ENCODE data around the gene PSTPIP1.

PSTPIP1 gene

DNA sequence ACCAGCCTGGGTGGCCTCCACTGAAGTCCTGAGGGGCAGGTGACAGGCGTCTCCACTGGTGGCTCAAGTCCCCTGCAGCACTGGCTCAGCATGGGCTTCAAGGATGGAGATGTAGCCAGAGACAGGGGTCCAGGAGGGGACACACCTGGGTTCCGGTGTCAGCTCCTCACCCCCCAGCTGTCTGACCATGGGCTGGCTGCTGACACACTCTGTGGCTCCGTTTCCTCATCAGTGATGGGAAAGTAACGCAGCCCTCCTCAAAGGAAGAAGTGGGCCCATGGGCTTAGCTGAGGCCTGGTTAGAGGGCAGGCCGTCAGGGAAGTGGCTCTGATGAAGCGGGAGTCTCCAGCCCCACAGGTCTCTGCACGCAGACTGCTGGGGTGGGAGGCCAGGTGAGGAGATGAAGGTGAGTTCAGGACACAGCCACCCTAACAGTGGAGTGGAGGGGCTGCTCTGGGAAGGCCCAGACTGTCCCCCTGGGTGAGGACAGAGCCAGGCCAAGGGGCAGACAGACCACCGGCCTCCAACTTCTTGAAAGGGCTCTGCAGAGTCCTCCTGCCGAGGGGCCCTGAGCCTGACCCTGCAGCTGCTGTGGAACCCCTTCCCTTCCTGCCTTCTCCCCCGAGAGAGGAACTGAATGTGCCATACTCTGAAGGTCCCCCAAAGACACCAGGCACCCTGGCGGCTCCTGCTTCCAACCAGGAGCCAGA is 24.0 kb downstream of the PSTPIP1 start:
- no peak for DNase-seq (ENCODE audit: low read depth in 2 of 2)

DNA sequence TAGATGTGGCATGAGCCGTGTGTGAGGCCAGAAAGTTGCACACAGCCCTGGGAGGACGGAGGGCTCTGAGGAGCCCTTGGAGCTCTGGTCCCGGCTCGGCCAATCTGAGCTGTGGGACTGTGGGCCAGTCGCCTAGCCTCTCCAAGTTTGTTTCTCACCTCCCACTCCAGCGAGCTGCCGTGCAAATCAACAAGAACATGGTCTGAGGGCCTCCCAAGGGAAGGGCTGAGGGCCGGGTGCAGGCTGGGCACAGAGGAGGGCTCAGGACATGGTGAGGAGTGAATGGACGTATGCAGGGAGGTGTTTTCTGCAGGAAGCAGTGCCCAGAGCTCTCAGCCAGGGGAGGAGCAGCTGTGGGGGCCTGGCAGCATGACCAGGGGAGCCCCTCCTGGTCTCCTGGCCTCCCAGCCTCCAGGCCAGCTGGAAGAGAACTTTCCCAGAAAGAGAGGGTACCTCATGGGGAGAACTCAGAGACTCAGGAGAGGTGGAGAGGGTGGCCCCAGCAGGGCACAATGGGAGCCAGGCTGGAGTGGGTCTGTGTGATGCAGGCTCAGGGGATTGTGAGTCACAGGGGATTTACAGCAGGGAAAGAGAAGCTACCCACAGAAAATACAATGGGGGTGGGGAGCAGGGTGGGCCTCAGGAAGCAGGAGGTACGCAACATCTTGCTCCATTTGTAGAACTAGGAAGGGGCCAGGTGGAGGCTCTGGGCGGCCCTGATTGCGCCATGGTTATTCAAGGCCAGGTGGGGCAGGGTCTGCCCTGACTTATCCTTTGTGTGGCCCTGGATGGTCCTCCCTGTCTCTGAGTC is 24.8 kb downstream of the PSTPIP1 start:
- no peak for DNase-seq (ENCODE audit: low read depth in 2 of 2)

DNA sequence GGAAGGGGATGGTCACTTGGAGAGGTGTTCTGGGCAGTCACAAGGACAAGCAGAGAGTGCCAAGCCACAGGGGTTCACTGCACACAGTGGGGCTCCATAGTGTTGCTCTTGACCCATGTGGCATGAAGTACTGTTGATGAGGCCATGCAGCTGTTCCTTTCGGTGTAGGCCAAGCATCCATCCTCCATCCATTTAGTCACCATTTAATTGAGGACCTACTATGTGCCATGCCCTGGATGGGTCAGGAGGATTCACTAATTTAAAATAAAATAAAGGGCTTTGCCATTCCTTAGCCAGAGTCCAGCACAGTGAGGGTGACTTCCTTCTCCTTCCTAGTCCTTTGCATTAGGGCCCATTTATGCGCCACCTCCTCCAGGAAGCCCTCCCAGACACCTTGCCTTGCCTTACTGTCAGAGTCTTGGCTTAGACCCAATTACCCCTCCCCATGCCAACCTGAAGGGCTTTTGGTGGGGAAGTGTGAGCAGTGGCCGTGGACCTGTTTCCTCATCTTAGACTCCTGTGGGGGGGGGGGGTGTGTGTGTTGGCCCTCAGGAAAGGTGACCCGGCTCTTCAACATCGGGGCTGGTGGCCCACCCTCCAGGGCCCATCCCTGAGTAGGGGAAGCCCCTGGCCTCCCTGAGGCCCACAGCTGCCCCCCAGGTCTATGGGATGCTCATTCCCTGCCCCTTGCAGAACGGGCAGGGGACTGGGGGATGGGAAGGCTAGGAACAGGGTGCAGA is 25.6 kb downstream of the PSTPIP1 start:
- DNase-seq (ENCODE audit: low read depth in 2 of 2) = no peak

DNA sequence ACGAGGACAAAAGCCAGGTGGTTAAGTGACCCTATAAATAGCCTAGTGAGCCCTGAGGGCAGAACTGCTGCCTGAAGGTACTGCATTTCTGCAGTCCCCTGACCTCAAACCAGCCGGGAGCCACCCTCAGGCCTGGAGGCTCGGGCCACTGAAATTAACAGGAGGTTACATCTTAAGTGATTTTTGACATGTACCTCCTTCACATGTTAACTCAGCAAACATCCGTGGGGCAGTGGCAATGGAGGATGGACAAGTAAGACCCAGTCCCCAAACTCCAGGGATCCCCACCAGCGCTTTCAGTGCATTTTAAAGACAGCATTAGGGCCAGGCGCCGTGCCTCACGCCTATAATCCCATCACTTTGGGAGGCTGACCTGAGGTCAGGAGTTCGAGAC is 26.2 kb downstream of the PSTPIP1 start:
- no peak for DNase-seq (ENCODE audit: low read depth in 2 of 2)

DNA sequence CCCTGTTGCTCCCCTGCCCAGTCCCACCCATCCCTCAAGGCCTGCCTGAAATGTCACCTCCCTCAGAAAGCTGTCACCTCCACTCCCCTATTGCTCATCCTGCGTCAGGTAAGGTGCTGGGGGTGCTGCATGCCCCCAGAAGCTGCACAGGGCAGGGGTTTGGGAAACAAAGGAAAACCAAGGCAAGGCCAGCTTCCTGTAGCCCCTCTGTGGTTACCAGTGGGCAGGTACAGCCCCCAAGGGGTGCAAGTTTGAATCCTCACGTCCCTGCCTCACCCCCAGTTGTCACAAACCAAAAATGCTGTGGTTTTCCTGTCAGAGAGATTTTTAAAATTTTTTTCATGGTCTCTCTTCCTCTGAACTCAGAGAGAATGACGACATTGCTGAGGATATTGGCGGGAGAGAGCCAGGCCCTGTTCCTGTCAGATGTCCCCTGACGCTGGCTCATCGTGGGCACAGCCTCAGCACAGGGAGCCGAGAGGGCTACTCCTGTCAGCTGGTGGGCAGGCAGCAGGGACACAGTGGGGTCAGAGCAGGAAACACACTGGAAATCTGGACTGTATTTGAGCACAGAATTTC is 27.0 kb downstream of the PSTPIP1 start:
- no peak for DNase-seq (ENCODE audit: low read depth in 2 of 2)

DNA sequence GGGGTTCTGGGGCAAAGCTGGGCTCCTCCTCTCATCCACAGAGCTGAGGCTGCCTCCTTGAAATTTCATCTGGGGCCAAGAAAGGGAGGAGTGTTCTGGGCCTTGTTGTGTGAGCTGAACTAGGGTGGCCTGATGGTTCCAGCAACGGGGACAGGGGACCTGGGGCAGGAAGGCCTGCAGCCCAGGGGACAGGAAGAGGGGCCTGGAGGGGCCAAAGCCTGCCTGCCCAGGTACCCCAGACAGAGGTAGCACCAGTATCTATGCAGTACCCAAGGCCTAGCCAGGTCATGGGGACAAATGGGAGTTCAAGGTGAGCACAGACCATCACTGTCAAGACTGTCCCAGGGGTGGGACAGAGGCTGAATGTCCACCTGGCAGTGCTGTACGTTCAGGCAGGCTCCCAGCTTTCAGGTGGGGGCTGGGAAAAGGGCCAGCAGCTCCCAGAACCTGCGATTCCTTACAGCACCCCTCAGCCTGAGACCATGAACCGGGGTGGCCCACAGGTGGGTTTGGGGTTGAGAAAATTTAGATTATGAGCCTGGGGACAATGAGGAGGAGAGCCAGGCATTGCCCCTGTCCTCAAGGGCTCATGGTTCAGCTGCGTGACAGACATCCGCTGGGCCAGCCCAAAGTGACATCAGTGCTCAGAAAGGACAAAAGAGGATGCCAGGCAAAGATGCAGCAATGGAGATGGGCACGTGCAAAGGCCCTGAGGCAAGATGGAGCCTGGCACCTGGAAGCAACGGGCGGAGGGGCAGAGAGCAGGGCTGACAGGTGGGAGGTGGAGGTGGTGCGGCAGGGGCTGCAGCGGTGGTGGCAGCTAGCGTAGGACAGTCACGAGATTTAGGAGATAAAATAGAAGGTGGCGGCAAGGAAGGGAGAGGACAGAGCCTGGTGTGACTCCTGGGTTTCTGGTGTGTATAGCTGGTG is 28.0 kb downstream of the PSTPIP1 start:
- no peak for DNase-seq (ENCODE audit: low read depth in 2 of 2)

DNA sequence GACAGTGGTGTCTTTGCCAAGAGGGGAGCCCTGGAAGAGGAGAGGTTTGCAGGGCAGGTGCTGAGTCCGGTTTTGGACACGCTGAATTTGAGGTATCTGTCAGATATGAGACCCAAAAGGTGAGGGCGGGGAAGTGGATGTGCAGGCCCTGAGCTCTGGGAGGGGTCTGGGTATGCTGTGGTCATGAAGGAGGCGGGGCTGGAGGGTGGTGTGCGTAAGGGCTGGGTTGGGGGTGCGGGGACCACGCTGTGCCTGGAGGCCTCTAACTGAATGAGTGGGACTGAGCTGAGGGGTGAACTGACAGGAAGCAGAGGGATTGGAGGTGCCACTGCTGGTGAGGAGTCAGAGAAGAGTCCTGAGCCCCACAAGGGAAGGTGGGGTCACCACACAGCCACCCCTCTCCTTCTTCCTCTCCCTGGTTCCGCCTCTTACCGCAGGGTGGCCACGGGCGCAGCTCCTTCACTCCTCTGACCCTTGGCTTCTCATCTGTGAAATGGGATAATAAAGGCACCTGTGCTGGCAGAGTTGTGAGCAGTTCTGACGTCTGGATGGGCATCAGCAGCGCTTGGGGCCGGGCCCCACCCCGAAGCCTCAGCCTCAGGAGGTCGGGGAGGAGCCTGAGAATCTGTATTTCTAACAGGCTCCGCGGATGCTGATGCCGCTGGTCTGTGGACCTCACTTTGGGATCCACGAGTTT is 28.8 kb downstream of the PSTPIP1 start:
- no peak for DNase-seq (ENCODE audit: low read depth in 2 of 2)

DNA sequence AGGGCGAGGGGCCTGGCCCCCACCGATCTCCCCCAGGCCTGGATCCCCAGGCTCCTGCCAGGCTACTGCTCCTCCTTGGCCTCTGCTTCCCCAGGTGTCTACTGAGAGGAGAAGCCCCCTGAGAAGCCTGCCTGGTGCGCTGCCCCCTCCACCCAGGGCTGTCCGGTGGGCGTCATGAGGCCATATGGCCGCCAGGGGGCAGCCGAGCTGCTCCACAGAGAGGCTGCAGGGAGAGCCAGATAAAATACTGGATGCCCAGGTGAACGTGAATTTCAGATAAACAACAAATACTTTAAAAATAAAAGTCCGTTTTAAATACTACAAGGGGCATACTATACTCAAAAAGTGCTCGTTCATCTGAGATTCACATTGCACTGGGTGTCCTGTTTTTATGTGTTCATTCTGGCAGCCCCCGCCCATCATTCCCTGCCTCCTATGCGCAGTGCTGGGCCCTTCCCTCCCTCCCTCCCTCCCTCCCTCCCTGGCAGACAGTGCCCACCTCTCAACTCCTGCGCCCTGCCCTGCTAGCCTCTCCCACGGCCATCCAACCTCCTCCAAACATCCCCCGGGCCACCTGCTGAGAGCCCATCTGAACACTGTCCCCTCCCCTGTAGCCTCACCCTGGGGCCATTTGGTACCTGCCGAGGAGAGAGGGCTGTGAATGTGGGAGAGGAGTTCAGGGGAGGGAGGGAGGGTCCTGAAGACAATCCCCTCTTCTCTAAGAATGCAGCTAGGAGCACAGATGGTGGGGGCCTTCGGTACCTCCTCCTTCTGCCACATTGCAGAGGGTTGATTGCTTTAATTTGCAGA is 29.6 kb downstream of the PSTPIP1 start:
- peak; percentile 41 for DNase-seq (ENCODE audit: low read depth in 2 of 2)

DNA sequence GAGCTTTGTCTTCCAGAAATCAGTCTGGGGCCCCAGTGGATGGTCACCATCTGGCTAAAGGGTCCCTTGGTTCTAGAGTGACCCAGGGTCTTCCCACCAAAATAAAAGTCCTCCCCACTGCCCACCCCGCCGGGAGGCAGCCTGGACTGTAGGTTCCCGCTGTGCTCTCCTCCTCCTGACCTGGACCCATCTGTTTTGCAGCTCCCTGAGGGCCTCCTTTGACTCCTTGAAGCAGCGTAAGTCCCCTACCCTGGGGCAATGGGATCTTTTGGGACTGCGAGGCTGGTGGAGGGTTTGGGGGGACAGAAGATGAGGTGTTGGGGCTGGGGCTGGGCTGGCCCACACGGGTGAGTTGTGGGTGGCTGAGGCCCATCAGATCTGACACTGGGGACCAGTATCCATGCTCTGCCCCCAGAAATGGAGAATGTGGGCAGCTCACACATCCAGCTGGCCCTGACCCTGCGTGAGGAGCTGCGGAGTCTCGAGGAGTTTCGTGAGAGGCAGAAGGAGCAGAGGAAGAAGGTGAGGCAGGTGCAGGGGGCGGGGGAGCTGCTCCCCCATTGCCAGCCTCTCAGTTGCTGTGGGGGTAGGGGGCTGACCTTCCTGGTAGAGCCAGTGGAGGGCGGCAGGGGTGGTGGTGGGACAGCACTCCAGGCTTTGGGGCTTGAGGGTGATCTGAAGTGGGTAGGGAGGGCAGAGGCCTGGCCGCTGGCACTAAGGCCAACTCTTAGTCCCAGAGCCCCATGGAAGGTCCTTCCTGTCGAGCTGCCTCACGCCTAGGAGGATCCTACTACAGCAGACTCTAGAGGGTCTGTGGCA is 30.4 kb downstream of the PSTPIP1 start:
- DNase-seq (ENCODE audit: low read depth in 2 of 2) = no peak

DNA sequence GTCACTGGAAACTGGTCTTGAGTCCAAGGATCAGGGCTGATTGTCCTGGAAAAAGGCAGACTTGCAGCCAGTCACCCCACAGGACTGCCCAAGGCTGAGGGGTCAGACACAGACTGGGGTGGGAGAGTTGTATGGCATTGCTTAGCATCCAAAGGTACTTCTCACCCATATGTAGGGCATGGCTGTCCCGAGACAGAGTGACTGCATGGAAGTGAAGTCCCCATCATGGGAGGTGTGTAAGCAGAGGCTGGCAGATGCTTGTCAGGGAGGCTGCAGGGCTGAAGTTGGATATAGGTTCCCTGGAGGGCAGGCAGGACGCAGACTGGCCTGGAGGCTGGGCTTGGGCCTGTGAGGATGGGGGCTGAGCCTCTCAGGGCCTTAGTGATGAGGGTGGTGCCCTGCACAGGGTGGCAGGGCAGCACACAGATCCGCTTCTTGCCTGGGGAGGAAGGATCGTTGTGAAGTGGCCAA is 31.1 kb downstream of the PSTPIP1 start:
- DNase-seq (ENCODE audit: low read depth in 2 of 2) = no peak

DNA sequence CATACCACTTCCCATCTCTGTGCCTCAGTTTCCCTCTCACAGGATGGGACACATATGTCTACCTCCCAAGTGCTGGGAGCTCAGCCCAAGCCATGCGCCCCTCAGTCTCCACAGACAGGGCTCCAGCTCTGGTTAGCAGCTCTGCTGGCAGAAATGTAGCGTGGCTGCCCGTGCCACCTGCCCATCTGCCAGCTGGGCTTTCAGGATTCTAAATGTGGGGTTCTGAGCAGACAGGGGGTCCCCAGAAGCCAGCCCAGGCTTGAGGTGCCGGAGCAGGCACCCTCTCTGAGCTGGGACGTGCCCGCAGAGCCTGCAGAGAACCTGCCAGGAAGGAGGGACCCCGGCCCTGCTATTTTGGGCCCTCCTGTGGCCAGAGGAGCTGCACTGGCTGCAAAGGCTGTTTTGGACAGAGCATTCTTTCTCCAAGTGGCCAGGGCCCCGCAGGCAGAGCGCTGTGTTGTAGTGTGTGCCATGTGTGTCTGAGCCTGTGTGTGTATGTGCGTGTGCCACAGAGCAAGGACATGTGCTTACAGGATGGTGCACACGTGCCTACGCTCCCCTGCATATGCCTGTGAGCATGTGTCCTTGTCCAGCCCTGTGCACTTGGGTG is 31.7 kb downstream of the PSTPIP1 start:
- DNase-seq (ENCODE audit: low read depth in 2 of 2) = no peak

DNA sequence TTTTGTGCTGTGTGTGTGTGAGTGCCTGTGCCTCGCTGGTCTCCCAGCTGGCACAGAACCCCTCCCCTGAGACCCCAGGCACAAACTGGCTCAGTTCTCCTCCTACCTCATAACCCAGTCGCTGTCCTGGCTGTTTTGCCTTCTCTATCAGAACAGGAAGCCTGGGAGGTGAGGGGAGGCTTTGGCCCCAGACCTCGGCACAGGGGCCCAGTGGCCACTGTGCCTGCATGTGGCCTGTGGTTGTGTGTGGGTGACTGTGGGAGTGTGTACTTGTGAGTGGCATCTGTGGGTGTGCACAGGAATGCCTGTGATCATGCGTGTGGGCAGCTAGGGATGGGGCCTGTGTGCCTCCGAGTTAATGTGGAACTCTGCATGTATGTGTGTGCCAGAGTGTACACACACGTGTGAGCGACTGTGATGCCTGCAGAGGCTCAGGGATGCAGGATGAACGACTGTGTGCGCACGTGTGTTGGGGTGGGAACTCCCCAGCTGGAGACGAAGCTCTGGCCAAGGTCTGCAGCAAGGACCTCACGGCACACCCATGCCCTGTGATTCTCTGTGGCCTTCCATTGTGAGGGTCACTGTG is 32.3 kb downstream of the PSTPIP1 start:
- DNase-seq (ENCODE audit: low read depth in 2 of 2) = no peak

DNA sequence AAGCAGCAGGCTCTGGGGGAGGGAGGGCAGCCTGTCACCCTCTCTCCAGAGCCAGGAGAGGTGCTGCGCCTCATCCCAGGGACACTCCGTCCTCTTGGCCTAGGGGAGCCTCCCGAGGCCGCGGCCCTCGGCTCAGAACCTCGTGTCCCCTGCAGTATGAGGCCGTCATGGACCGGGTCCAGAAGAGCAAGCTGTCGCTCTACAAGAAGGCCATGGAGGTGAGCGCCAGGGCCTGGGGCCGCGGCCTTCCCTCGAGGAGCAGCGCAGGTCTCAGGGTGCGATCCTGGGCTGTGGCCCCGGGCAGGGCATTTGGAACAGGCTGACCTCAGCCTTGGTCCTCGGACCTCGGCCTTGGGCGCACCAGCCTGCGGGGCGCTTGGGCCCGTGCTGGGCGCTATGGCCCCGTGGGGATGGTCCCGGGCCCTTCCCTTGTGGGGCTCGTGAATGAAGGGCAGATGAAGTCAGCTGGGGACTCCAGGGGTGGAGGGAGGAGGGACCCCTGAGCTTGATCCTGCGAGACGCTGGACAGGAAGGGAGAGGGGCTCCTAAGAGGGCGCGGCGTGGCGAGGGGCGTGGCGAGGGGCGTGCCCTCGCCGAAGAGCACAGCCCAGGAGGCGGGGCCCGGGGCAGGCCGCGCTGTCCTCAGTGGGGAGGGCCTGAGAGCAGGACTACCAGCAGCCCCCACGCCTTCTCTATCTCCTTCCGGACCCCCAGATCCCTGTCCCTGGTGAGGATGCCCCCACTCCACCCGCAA is 32.9 kb downstream of the PSTPIP1 start:
- DNase-seq (ENCODE audit: low read depth in 2 of 2) = no peak

DNA sequence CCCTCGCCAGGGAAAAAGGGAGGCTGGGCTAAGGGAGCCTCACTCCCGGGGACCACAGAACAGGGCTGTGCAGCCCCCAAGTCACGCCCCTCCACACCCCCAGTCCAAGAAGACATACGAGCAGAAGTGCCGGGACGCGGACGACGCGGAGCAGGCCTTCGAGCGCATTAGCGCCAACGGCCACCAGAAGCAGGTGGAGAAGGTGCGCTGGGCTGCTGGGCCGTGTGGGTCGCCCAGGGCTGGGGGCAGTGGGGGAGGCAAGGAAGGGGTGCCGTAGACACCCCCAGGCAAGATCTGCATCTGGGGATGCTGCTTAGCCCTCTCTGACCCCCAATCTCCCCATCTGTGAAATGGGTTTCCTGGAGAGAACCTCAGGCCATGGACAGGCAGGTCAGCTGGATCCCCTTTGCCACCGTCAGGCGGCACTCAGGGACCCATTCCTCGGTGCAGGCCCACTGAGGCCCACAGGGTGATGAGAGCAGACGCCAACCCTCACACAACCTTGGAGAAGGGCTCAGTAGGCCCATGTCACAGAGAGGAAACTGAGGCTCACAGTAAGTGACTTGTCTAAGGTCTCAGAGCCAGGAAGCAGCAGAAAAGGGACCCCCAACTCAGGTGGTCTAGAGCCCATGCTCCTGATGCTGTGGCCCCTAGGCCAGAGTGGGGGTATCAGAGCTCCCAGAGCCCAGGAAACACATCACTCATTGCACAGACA is 33.7 kb downstream of the PSTPIP1 start:
- DNase-seq (ENCODE audit: low read depth in 2 of 2) = no peak

DNA sequence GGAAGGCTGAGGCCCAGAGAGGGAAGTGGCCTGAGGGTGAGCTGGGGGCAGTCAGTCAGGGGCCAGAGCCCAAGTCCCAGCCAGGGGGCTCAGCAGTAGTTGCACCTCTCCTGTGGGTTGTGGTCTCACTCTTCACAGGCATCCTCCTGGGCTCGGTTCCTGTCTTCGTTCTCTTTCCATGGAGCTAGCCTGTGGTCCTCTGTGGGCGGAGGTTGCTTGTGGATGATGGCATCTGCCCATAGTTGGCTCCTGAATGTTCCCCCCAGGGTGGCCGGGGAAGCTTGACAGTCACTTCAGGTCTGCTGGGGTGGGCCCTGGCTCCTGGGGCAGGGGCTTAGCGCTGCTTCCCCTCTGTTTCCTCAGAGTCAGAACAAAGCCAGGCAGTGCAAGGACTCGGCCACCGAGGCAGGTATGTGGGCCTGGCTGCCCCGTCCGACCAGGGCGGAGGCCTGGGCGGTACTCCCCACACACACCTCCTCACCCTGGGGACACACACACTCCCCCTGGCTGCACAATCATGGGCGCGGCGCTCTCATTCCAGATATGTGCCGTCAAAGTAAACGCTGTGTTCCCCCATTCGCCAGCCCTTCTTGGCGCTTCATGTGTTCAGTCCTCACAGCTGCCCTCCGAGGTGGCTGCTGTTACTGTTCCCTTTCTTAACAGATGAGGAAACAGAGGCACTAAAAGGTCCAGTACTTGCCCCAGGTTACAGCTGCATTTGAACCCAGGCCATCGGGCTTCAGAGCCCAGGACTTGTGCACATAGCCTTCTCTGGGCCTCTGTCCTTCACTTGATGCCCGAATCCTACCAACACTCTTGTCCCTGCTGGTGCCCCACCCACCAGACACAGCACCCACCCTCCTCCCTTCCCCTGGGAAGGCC is 34.5 kb downstream of the PSTPIP1 start:
- DNase-seq (ENCODE audit: low read depth in 2 of 2) = no peak
